GM12873 (cell line): ENCODE results near the gene PSMA7.

Experiments
- TF ChIP-seq, protein P1 (sequence below): IDR thresholded peaks from 2 replicates; pipeline ENCODE4 v1.5.1; 2012; ENCODE audit warnings: low read depth, mild to moderate bottlenecking, moderate library complexity, low read length, control low read depth; ENCODE audit not compliant: insufficient read depth; ENCODE audit errors: missing control alignments

The PSMA7 gene

DNA sequence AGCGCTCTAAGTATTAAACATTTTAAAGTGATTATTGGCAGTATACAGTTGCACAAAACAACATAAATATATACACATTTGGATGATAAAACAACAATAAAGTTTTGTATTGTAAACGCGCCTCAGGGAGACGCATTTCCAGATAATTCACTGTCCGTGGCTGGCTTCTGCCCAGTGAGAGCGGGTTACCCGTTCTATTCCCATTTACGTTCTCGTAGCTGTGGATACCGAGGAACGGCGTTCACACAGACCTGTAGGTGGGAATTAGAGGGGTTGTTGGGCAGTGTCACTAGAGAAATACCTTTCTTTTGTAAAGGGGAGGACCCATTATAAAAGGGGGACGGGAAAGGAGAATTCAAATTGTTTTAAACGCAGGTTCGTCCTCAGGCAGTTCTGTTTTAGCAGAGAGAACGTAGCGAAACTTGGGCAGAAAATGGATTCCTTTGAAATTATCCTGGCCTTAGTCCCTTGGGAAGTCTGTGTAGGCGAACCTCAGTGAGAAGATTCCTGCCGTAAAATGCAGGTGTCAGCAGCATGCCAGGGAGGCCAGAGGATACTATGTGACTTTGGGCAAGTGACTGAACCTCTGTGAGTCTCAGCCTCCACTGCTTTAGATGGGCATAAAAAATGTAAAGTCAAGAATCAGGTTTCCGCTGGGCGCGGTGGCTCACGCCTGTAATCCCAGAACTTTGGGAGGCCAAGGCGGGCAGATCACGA is 40.4 kb upstream of the PSMA7 start:
- TF ChIP-seq, protein P1, sequence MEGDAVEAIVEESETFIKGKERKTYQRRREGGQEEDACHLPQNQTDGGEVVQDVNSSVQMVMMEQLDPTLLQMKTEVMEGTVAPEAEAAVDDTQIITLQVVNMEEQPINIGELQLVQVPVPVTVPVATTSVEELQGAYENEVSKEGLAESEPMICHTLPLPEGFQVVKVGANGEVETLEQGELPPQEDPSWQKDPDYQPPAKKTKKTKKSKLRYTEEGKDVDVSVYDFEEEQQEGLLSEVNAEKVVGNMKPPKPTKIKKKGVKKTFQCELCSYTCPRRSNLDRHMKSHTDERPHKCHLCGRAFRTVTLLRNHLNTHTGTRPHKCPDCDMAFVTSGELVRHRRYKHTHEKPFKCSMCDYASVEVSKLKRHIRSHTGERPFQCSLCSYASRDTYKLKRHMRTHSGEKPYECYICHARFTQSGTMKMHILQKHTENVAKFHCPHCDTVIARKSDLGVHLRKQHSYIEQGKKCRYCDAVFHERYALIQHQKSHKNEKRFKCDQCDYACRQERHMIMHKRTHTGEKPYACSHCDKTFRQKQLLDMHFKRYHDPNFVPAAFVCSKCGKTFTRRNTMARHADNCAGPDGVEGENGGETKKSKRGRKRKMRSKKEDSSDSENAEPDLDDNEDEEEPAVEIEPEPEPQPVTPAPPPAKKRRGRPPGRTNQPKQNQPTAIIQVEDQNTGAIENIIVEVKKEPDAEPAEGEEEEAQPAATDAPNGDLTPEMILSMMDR: no peak

DNA sequence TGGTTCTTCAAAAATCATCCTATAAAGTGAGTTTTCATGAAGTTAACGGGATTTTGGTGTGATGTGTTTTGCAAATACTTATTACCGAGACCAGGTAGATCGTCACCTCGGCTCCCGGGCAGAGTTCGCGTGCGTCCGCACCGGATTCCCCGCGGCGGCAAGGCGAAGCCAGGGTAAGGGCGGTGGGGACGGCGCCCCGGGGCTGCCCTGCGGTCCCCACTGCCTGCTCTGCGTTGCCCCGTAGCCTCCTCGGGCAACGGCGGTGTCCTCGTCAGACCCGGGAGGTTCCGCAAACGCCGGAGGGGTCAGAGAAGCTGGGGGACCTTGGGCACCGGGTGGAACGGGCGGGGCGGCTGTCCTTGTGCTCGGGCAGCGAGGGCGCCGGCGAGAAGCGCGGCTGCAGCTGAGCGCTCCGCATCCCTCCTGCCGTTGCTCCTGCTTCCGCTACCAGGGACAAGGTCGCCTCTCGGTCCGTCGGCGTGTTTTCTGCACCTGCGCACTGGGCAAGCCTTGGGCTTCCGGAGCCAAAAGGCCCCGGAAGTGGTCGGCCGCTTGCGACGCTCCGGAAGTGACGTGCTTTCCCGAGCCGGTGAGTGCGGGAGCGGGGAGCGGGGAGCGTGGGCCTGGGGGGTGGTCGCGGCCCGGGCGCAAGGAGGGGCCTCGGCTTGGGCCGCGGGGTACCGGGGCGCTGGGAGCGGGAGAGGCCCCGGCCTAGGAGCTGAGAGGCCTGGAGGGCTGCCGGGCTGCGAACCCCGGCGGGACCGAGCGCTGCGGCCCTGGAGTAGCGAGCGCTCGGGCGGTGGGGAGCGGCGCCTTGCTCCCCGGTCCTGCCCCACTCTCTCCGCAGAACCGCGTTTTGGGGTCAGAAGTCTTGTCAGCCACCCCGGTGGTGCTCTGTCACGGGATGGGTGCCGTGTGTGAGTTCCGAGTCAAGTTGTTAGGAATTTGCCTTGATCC is 39.6 kb upstream of the PSMA7 start, which contains the start of gene MTG2:
MTG2 (plus strand) TSS at position 560 of the 957 bp plus-strand sequence. CDS start 10,393 bp downstream, outside the sequence.
- TF ChIP-seq, protein P1: no peak

GRCh38 chr20:62181808-62182207 is 38.6 kb upstream of the PSMA7 start:
- TF ChIP-seq, protein P1: no peak

DNA sequence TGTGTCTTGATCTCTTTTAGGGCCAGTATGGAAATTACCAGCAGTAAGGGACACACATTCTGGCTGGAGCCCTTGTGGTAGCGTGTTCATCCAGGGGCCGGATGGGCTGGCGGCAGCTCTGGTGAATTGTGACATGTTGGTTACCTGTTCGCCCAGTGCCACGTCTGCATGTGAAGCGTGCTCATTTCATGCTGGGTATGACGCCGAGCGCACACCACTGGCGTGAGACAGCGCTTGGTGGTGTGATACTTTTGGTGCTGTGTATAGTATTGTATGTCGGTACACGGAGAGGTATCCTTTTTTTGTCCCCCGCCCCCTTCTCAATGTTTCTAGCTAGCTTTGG is 35.9 kb upstream of the PSMA7 start:
- TF ChIP-seq, protein P1: no peak

GRCh38 chr20:62178316-62179161 is 35.3 kb upstream of the PSMA7 start:
- TF ChIP-seq, protein P1: no peak

DNA sequence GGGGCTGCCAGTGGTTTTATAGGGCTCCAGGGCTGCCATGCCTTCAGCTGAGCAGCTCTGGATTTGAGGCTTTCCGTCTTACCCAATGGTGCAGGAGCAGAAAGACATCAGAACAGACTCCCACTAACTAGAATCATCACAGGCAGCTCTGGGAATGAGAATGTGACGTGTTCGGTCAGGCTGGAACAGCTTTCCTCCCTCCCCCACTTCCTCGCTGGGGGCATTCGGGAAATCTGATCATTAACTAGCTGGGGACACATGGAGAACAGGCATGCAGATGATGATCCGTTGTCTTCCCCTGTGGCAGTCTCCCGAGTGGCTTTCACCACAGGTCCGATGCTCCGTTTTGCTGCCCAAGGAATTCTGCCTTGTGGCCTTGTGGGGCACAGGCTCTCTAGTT is 34.1 kb upstream of the PSMA7 start:
- TF ChIP-seq, protein P1: no peak
